ENCODE results near the gene LRP6. TPM values are rescaled to one million over a fixed set of nuclear protein-coding genes. Genes with fewer than 3 reads are reported as not detected.

Gene LRP6
- total RNA-seq, 2 experiments from 2014 or later: 1.4 to 1.6 TPM

GRCh38 chr12:12201274-12201758 lies 65.5 kb downstream of the LRP6 start:
- H3K36me3 Mint-ChIP-seq (ENCODE audit: low read depth): no peaks in the 10 kb centered on the region
- ChIA-PET POLR2A (no interaction called here), CTCF (no interaction called here)
- H3K4me3 Mint-ChIP-seq: no peak overlapping the region
- H3K4me1 Mint-ChIP-seq: no peaks in the 10 kb centered on the region
- no peak overlapping the region for H3K27ac Mint-ChIP-seq
- H3K27me3 Mint-ChIP-seq: peaks cover 26% of the 10 kb centered on the region
- no peak for DNase-seq
- peaks cover 7% of the 10 kb centered on the region for H3K9me3 Mint-ChIP-seq

DNA sequence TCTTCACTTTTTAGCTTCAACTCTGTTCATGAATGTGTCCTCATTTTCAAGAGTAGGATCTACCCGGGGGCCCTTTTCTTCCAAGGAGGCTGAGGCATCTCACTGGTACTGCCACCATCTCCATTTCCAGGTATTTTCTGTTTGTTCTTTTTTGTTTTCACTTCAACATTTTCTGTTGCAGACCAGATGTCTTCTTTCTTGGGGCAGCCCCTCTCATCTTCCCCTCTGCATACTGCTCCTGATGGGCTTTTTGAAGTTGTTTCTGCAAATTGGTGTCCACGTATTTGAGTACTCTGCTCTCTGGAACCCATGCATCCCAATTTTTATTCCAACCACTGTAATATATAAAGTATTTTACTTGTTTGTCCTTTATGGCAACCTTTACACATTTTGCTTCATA lies 66.5 kb downstream of the LRP6 start:
- POLR2A ChIA-PET: no interaction called here
- CTCF ChIA-PET: interaction anchor here (0.6 kb wide), 2 partner anchors 45 to 122 kb away, joined by 3 to 4 read pairs; no protein-coding TSS in a partner anchor
- no peak overlapping the region for H3K4me3 Mint-ChIP-seq
- H3K27ac Mint-ChIP-seq: no peak overlapping the region
- H3K36me3 Mint-ChIP-seq (ENCODE audit: low read depth): no peaks in the 10 kb centered on the region
- H3K9me3 Mint-ChIP-seq: peaks cover 8% of the 10 kb centered on the region
- H3K4me1 Mint-ChIP-seq: no peaks in the 10 kb centered on the region
- H3K27me3 Mint-ChIP-seq: peaks cover 28% of the 10 kb centered on the region
- DNase-seq: no peak

DNA sequence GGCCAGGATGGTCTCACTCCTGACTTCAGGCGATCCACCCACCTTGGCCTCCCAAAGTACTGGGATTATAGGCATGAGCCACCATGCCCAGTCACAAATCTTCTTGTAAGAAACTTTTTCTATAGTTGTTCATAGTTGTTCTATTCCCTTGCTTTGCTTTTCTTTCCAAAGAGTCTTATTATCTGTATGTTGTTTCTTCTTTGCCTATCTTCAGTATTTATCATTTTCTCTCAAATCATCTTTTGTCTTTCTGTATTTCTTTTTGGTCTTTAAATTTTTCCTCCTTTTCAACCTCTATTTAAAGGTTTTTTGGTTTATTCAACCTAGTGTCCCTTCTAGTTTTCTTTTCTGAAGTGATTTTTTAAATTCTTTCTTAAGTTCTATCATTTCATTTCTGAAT lies 68.7 kb downstream of the LRP6 start:
- Mint-ChIP-seq H3K27ac (no peak overlapping the region), H3K36me3 (ENCODE audit: low read depth) (no peaks in the 10 kb centered on the region), H3K27me3 (peaks cover 37% of the 10 kb centered on the region), H3K9me3 (peaks cover 8% of the 10 kb centered on the region), H3K4me3 (no peak overlapping the region), H3K4me1 (no peaks in the 10 kb centered on the region)
- POLR2A ChIA-PET: no interaction called here
- DNase-seq: no peak
- CTCF ChIA-PET: no interaction called here

- no peak overlapping the region for H3K27ac Mint-ChIP-seq
- POLR2A ChIA-PET: no interaction called here
- no peaks in the 10 kb centered on the region for H3K4me1 Mint-ChIP-seq
- peaks cover 40% of the 10 kb centered on the region for H3K27me3 Mint-ChIP-seq
- CTCF ChIA-PET: no interaction called here
- no peak overlapping the region for H3K4me3 Mint-ChIP-seq
- peaks cover 8% of the 10 kb centered on the region for H3K9me3 Mint-ChIP-seq
- DNase-seq: no peak
- H3K36me3 Mint-ChIP-seq (ENCODE audit: low read depth): no peaks in the 10 kb centered on the region
These were observed 69.7 kb downstream of the LRP6 start for GRCh38 chr12:12197128-12197527.

- ChIA-PET CTCF (no interaction called here), POLR2A (no interaction called here)
- no peak for DNase-seq
- no peak overlapping the region for H3K27ac Mint-ChIP-seq
- H3K4me1 Mint-ChIP-seq: no peaks in the 10 kb centered on the region
- H3K27me3 Mint-ChIP-seq: peaks cover 47% of the 10 kb centered on the region
- H3K36me3 Mint-ChIP-seq (ENCODE audit: low read depth): peaks cover 3% of the 10 kb centered on the region
- H3K4me3 Mint-ChIP-seq: no peak overlapping the region
- H3K9me3 Mint-ChIP-seq: peaks cover 8% of the 10 kb centered on the region
These were observed 71.3 kb downstream of the LRP6 start for GRCh38 chr12:12195516-12195915.

- Mint-ChIP-seq H3K4me3 (no peak overlapping the region), H3K36me3 (ENCODE audit: low read depth) (peaks cover 3% of the 10 kb centered on the region), H3K27ac (no peak overlapping the region), H3K4me1 (no peaks in the 10 kb centered on the region), H3K9me3 (peaks cover 8% of the 10 kb centered on the region), H3K27me3 (peaks cover 48% of the 10 kb centered on the region)
- POLR2A ChIA-PET: no interaction called here
- CTCF ChIA-PET: no interaction called here
- DNase-seq: no peak
These were observed 71.8 kb downstream of the LRP6 start for GRCh38 chr12:12195081-12195480.

DNA sequence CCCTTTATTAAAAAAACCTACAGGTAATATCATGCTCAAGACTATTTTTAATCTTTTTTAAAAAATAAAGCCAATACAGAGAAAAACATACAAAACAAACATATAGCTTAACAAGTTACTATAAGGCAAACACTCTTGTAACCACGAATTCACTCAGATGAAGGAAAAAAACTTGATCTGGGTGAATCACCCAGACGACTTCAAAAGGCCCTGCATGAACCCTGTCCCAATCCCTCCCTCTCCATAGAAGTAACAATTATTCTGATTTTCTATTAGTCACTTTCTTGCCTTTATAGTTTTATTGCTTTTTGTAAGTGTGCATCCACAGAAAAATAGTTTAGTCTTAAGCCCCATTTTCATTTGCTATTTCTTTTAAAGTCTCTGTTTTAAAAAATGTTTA lies 72.6 kb downstream of the LRP6 start:
- Mint-ChIP-seq H3K4me3 (no peak overlapping the region), H3K27ac (no peak overlapping the region), H3K36me3 (ENCODE audit: low read depth) (peaks cover 3% of the 10 kb centered on the region), H3K4me1 (no peaks in the 10 kb centered on the region), H3K27me3 (peaks cover 52% of the 10 kb centered on the region), H3K9me3 (peaks cover 8% of the 10 kb centered on the region)
- ChIA-PET POLR2A (no interaction called here), CTCF (no interaction called here)
- no peak for DNase-seq

GRCh38 chr12:12191008-12191407 lies 75.8 kb downstream of the LRP6 start:
- H3K9me3 Mint-ChIP-seq: no peaks in the 10 kb centered on the region
- DNase-seq: no peak
- no peak overlapping the region for H3K4me3 Mint-ChIP-seq
- H3K36me3 Mint-ChIP-seq (ENCODE audit: low read depth): peaks cover 3% of the 10 kb centered on the region
- H3K4me1 Mint-ChIP-seq: no peaks in the 10 kb centered on the region
- ChIA-PET POLR2A (interaction anchor here (0.6 kb wide), 1 partner anchor 38 kb away, joined by 3 read pairs; no protein-coding TSS in a partner anchor), CTCF (interaction anchor here (1.2 kb wide), 1 partner anchor 10 kb away, joined by 3 read pairs; no protein-coding TSS in a partner anchor)
- H3K27me3 Mint-ChIP-seq: peaks cover 51% of the 10 kb centered on the region
- no peak overlapping the region for H3K27ac Mint-ChIP-seq

- Mint-ChIP-seq H3K27me3 (peaks cover 47% of the 10 kb centered on the region), H3K4me3 (no peak overlapping the region), H3K9me3 (no peaks in the 10 kb centered on the region), H3K4me1 (no peaks in the 10 kb centered on the region), H3K36me3 (ENCODE audit: low read depth) (peaks cover 3% of the 10 kb centered on the region), H3K27ac (no peak overlapping the region)
- POLR2A ChIA-PET: interaction anchor here (0.6 kb wide), 1 partner anchor 1006 kb away, joined by 3 read pairs; the partner anchor contains the start of gene EMP1
- CTCF ChIA-PET: interaction anchor here (0.5 to 1.2 kb wide), 2 partner anchors 9 to 703 kb away, joined by 3 read pairs; no protein-coding TSS in a partner anchor
- DNase-seq: no peak
These were observed 76.6 kb downstream of the LRP6 start for GRCh38 chr12:12190087-12190809.

DNA sequence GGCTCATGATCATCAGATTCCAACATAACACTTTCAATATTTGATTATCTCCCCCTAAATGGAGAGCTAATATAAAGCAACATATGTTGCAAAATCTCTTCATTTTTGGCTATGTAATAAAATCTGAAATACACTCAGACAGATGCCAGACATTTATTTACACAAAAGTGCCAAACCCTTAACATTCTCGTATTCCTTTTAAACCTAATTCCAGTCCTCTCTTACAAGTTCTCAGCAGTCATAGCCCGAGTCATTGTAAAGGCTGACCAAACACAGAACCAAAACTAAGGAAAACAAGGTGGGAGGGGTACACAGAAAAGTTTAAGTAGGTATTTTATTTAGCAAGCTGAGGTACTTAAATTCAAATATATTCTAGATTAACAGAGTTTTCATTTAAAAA lies 81.4 kb downstream of the LRP6 start:
- Mint-ChIP-seq H3K27me3 (peaks cover 45% of the 10 kb centered on the region), H3K27ac (no peak overlapping the region), H3K9me3 (no peaks in the 10 kb centered on the region), H3K36me3 (ENCODE audit: low read depth) (peaks cover 2% of the 10 kb centered on the region), H3K4me3 (no peak overlapping the region), H3K4me1 (no peaks in the 10 kb centered on the region)
- DNase-seq: no peak
- CTCF ChIA-PET: no interaction called here
- POLR2A ChIA-PET: no interaction called here

GRCh38 chr12:12182703-12183365 lies 84.0 kb downstream of the LRP6 start:
- Mint-ChIP-seq H3K27me3 (peaks cover 46% of the 10 kb centered on the region), H3K9me3 (no peaks in the 10 kb centered on the region), H3K4me3 (no peak overlapping the region), H3K36me3 (ENCODE audit: low read depth) (peaks cover 2% of the 10 kb centered on the region), H3K4me1 (no peaks in the 10 kb centered on the region), H3K27ac (no peak overlapping the region)
- CTCF ChIA-PET: interaction anchor here (0.6 to 0.7 kb wide), 2 partner anchors 132 to 954 kb away, joined by 3 to 4 read pairs; no protein-coding TSS in a partner anchor
- POLR2A ChIA-PET: no interaction called here
- no peak for DNase-seq

DNA sequence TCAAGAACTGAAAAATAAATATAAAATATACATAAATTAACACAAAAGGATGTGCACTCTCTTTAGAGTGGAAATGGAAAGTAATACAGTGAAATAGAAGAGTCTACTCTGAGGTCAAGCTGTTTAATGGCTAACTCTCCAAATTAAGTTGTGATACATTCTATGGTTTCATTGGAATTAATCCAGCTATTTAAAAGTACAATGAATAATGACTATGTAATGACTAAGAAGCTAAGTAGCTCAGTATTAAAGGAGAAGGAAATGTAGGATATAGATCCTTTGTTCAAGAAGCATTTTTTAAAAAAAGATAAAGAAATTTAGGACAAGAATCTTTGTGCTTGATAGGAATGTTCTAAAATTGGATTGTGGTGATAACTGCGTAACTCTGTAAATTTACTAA lies 85.3 kb downstream of the LRP6 start:
- no peak for DNase-seq
- Mint-ChIP-seq H3K36me3 (ENCODE audit: low read depth) (peaks cover 2% of the 10 kb centered on the region), H3K4me3 (no peak overlapping the region), H3K4me1 (no peaks in the 10 kb centered on the region), H3K27ac (no peak overlapping the region), H3K9me3 (no peaks in the 10 kb centered on the region), H3K27me3 (peaks cover 47% of the 10 kb centered on the region)
- ChIA-PET CTCF (interaction anchor here (1.4 kb wide), 1 partner anchor 9 kb away, joined by 3 read pairs; no protein-coding TSS in a partner anchor), POLR2A (no interaction called here)

- Mint-ChIP-seq H3K27me3 (peaks cover 54% of the 10 kb centered on the region), H3K36me3 (ENCODE audit: low read depth) (peaks cover 2% of the 10 kb centered on the region), H3K9me3 (no peaks in the 10 kb centered on the region), H3K27ac (no peak overlapping the region), H3K4me1 (no peaks in the 10 kb centered on the region), H3K4me3 (no peak overlapping the region)
- no peak for DNase-seq
- ChIA-PET CTCF (interaction anchor here (1.4 kb wide), 1 partner anchor 10 kb away, joined by 3 read pairs; no protein-coding TSS in a partner anchor), POLR2A (no interaction called here)
These were observed 86.3 kb downstream of the LRP6 start for GRCh38 chr12:12180575-12180974.

All from activated CD4-positive, alpha-beta T cell treated with anti-CD3 and anti-CD28 coated beads, Interleukin-2, amount 10 ng/mL, durations not matched to agents 7 days and 5 days (primary cell).